NCI-H1092 (cell line): ENCODE measurements around the gene POP4.
A peak's percentile ranks its signal among the peaks of the same experiment; 100 is the strongest.

Experiments used
- DNase-seq: peaks from one replicate; lab custom pipeline; 2025; lab: John Stamatoyannopoulos, UW

POP4 gene

GRCh38 chr19:29662604-29663404 lies 56.7 kb downstream of the POP4 start:
- DNase-seq: no peak

- DNase-seq: no peak
Observed at GRCh38 chr19:29663861-29664752, 58.0 kb downstream of the POP4 start.

- no peak for DNase-seq
Observed at GRCh38 chr19:29664753-29665214, 58.7 kb downstream of the POP4 start.

- peak; percentile 43 for DNase-seq
Observed at GRCh38 chr19:29665215-29665825, 59.2 kb downstream of the POP4 start, which contains the start of gene PLEKHF1. TSS of gene PLEKHF1 (plus strand) at chr19:29665461. CDS start at chr19:29673840, 8,379 bp downstream.

GRCh38 chr19:29665826-29666577 lies 59.9 kb downstream of the POP4 start:
- no peak for DNase-seq
